Endodermal cell (in vitro differentiated cells): ENCODE data around the gene SPTLC1. TPM values are rescaled to one million over a fixed set of nuclear protein-coding genes. Genes with fewer than 3 reads are reported as not detected.

Experiments
- DNase-seq: peaks from one replicate; pipeline ENCODE4 v3.0.0-alpha.2; 2017
- H3K27ac ChIP-seq: 2 replicates; pipeline ENCODE4 v1.5.1; 2013; ENCODE audit warnings: mild to moderate bottlenecking, low read depth, low read length, moderate library complexity
- H3K27me3 ChIP-seq: 2 replicates; pipeline ENCODE4 v1.6.1; 2013; ENCODE audit warnings: mild to moderate bottlenecking, low read length, moderate library complexity; ENCODE audit not compliant: insufficient read depth, control insufficient read depth, poor library complexity, severe bottlenecking
- H3K36me3 ChIP-seq: 2 replicates; pipeline ENCODE4 v1.7.0; 2013; ENCODE audit warnings: mild to moderate bottlenecking, low read length, moderate library complexity; ENCODE audit not compliant: control insufficient read depth, insufficient read depth
- H3K4me1 ChIP-seq: one replicate; pipeline ENCODE4 v1.7.0; 2013; ENCODE audit warnings: low read length; ENCODE audit not compliant: control insufficient read depth, insufficient read depth
- H3K4me3 ChIP-seq: 2 replicates; pipeline ENCODE4 v1.5.1; 2013; ENCODE audit warnings: mild to moderate bottlenecking, low read length, moderate library complexity
- H3K9ac ChIP-seq: 2 replicates; pipeline ENCODE4 v1.6.1; 2013; ENCODE audit warnings: mild to moderate bottlenecking, low read length, moderate library complexity; ENCODE audit not compliant: poor library complexity, severe bottlenecking; ENCODE audit errors: extremely low read depth
- H3K9me3 ChIP-seq: 2 replicates; pipeline ENCODE4 v1.6.1; 2013; ENCODE audit warnings: mild to moderate bottlenecking, low read length, moderate library complexity; ENCODE audit not compliant: control insufficient read depth
- H3K27ac Mint-ChIP-seq: 2 replicates; pipeline ENCODE4 v1.8.0; 2020; ENCODE audit warnings: mixed read lengths
- H3K27me3 Mint-ChIP-seq: 2 replicates; pipeline ENCODE4 v1.8.0; 2021; ENCODE audit warnings: mild to moderate bottlenecking, mixed read lengths; ENCODE audit not compliant: insufficient read depth
- H3K36me3 Mint-ChIP-seq: 2 replicates; pipeline ENCODE4 v1.8.0; 2020; ENCODE audit warnings: low read depth, mixed read lengths
- H3K4me1 Mint-ChIP-seq: 2 replicates; pipeline ENCODE4 v1.8.0; 2020; ENCODE audit warnings: mixed read lengths
- H3K4me3 Mint-ChIP-seq: 2 replicates; pipeline ENCODE4 v1.8.0; 2020; ENCODE audit warnings: mild to moderate bottlenecking, moderate library complexity, mixed read lengths
- H3K9me3 Mint-ChIP-seq: 2 replicates; pipeline ENCODE4 v1.8.0; 2020; ENCODE audit warnings: mild to moderate bottlenecking, mixed read lengths
- CTCF ChIP-seq: fragments of 200-600 bp; sonication (generic); conservative IDR thresholded peaks from 2 replicates; pipeline ENCODE4 v1.5.0; 2021; ENCODE audit warnings: antibody characterized with exemption, mild to moderate bottlenecking
- WGBS, 2 experiments: methylation state at CpG; one replicate each; pipeline versions ENCODE4 v1.1.5 to v1.1.7; 2013; ENCODE audit warnings: missing lambda C conversion rate in 2 of 2, mixed read lengths in 1 of 2; ENCODE audit not compliant: insufficient coverage in 1 of 2, insufficient read length in 1 of 2; 5-methylcytosine and 5-hydroxymethylcytosine counted together
- total RNA-seq, 2 donors: library from RNA; stranded (reverse); fragmentation: NEBNext Ultra II Directional in 1 of 2; extraction: Animal tissue kit (Norgen Biotek cat#: 25700) in 1 of 2; gene quantifications; 2 replicates in 1 of 2; 3 replicates in 1 of 2; pipeline ENCODE4 v1.2.1, GENCODE V29; 2021

SPTLC1 gene
- total RNA-seq, 2 donors from 2014 or later, result 68.3 to 75.6 TPM

DNA sequence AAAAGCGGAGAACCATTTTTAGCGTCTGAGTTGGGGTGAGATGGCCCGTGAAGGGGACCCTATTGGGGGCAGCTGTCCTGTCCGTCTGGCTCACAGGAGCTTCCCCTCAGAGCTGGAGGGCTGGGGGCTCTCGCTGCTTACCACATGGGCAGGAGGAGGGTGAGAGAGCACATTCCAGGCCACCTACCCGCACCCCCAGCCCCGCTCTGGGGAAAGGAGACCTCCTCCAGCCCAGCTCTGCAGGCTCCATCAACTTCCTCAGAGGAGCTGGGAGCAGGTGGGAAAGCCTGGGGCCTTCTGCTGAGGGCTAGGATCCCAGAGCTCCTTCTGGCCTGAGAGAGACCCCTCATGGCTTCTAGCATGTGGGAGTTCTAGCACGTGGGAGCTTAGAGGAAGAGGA is 27.1 kb upstream of the SPTLC1 start:
- Histone ChIP-seq H3K4me1 (peaks cover 2% of the 10 kb centered on the region), H3K9me3 (no peaks in the 10 kb centered on the region), H3K4me3 (no peak overlapping the region), H3K9ac (no peak overlapping the region), H3K27me3 (peaks cover 26% of the 10 kb centered on the region), H3K36me3 (no peaks in the 10 kb centered on the region), H3K27ac (no peak overlapping the region)
- Mint-ChIP-seq H3K36me3 (no peaks in the 10 kb centered on the region), H3K4me3 (no peak overlapping the region), H3K9me3 (no peaks in the 10 kb centered on the region), H3K27me3 (peaks cover 40% of the 10 kb centered on the region), H3K4me1 (peaks cover 16% of the 10 kb centered on the region), H3K27ac (no peak overlapping the region)
- no peak for TF ChIP-seq CTCF
- WGBS, 2 experiments, result 92 to 100% methylated on average over 3 to 8 of the region's 8 CpGs
- DNase-seq, result no peak

DNA sequence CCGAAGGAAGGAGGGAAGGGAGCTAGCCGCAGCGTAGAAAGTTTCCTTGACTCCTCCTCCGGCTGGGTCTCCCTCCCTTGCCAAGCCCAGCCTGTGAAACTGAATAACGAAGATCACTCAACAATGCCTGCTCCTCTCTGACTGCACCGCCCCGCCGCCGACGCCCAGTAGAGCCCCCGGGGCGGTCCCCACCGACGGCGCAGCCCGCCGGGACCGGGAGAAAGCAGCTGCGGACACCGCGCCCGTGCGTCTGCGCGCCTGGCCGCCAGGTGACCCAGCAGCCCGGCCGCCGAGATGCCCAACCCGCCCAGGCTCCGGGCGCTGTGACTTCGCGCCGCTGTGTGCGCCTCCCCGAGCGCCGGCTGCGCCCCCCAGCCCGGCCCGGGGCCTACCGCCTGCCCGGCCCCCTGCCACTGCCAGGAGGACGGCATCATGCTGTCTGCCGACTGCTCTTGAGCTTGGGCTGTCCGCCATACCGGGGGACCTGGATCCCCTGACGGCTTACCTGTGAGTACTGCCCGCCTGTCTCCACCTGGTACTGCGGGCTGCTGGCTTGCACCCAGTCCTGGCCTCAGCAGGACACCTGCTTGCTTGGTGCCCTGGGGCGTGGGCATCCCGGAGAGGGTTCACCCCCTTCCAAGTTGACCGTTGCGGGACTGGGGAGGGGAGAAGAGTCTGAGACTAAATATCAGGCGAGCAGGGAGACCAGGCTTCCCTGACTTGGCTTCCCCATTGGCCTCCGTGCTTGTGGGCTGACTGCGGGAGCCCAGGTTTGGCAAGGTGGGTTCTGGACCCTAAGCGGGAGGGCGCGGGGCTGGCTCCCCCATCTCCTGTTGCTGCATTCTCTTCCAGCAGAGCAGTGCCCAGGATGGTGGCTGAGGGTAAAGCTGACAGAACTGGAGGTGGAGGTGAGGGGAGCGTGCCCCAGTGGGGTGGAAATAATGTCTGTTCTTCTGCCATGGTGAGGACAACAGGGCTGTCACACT is 26.2 kb upstream of the SPTLC1 start:
- peak; percentile 88 for DNase-seq
- no peaks in the 10 kb centered on the region for H3K36me3 Mint-ChIP-seq
- peaks cover 26% of the 10 kb centered on the region for H3K27me3 ChIP-seq

GRCh38 chr9:92140754-92141143 is 25.5 kb upstream of the SPTLC1 start:
- H3K36me3 Mint-ChIP-seq, result no peaks in the 10 kb centered on the region
- Histone ChIP-seq H3K27ac (no peak overlapping the region), H3K4me1 (no peaks in the 10 kb centered on the region), H3K9me3 (no peaks in the 10 kb centered on the region), H3K36me3 (no peaks in the 10 kb centered on the region), H3K9ac (no peak overlapping the region), H3K27me3 (peaks cover 26% of the 10 kb centered on the region), H3K4me3 (peak overlapping the region; percentile 67)
- H3K9me3 Mint-ChIP-seq, result no peaks in the 10 kb centered on the region
- no peak overlapping the region for H3K27ac Mint-ChIP-seq
- no peak for DNase-seq
- TF ChIP-seq CTCF, result no peak
- H3K27me3 Mint-ChIP-seq, result peaks cover 37% of the 10 kb centered on the region
- H3K4me3 Mint-ChIP-seq, result peak overlapping the region; percentile 58
- 15 to 18% methylated on average over 5 to 6 of the region's 6 CpGs for WGBS, 2 experiments
- H3K4me1 Mint-ChIP-seq, result peaks cover 7% of the 10 kb centered on the region

More for the DNA sequence above, 26.2 kb upstream of the SPTLC1 start:
- H3K27ac ChIP-seq, result no peak overlapping the region
- WGBS, 2 experiments, result 22 to 36% methylated on average over 9 to 62 of the region's 62 CpGs
- Mint-ChIP-seq H3K9me3 (no peaks in the 10 kb centered on the region), H3K27me3 (peaks cover 39% of the 10 kb centered on the region), H3K27ac (no peak overlapping the region), H3K4me3 (peak overlapping the region; percentile 58), H3K4me1 (peaks cover 8% of the 10 kb centered on the region)
- H3K36me3 ChIP-seq, result no peaks in the 10 kb centered on the region
- no peak overlapping the region for H3K9ac ChIP-seq
- no peaks in the 10 kb centered on the region for H3K4me1 ChIP-seq
- H3K9me3 ChIP-seq, result no peaks in the 10 kb centered on the region
- H3K4me3 ChIP-seq, result peak overlapping the region; percentile 67
- peak; percentile 67 for TF ChIP-seq CTCF
